Measurements from ENCODE around the gene CAPN5. TPM values are rescaled to one million over a fixed set of nuclear protein-coding genes. Genes with fewer than 3 reads are reported as not detected.

Gene CAPN5
- total and polyA plus RNA-seq, 2 of the 13 experiments (the other 11 are each of a cell fraction or from before 2014, with no cell fraction given): 0.27 to 1.2 TPM

GRCh38 chr11:77154381-77155081 is 87.8 kb downstream of the CAPN5 start:
- ChIA-PET POLR2A (no interaction called here), CTCF (ENCODE audit: low intra/inter-chr PET ratio, low total read pairs) (no interaction called here)
- in situ Hi-C loops (cut with HindIII; ENCODE audit: extremely low pct_ligation_motif_present, low pct_unique_long_range_greater_than_20kb): no loop called here
- TF ChIP-seq GFI1 (CRISPR knock-in tag; IDR thresholded peaks at IDR 0.05; ENCODE audit: borderline replicate concordance) (no peak), ARNT (IDR thresholded peaks at IDR 0.05) (no peak), ZSCAN30 (CRISPR knock-in tag; IDR thresholded peaks at IDR 0.05) (no peak), ADNP (CRISPR knock-in tag; IDR thresholded peaks at IDR 0.05) (no peak), XRCC5 (optimal IDR thresholded peaks at IDR 0.05; ENCODE audit: low read length) (no peak)
- Histone ChIP-seq H3K27me3 (ENCODE audit: control insufficient read depth in 1 of 2, insufficient read depth in 2 of 2, low read length in 2 of 2) (no peaks in the 10 kb centered on the region), H3K4me1 (ENCODE audit: insufficient read depth, low read length) (peaks cover 20% of the 10 kb centered on the region), H3K9ac (ENCODE audit: insufficient read depth, low read depth, low read length) (no peak overlapping the region), H2AFZ (ENCODE audit: low read length) (no peak overlapping the region), H4K20me1 (ENCODE audit: insufficient read depth, low read length) (no peaks in the 10 kb centered on the region), H3K4me3 (replicated peaks in 1 of 3; ENCODE audit: insufficient read depth in 1 of 3, low read depth in 2 of 3, low read length in 3 of 3) (no peak overlapping the region), H3K9me3 (ENCODE audit: low read length) (no peaks in the 10 kb centered on the region), H3K27ac (ENCODE audit: extremely low read length, insufficient read depth, low read length) (no peak overlapping the region), H3K4me2 (ENCODE audit: low read depth, low read length) (no peak overlapping the region), H3K79me2 (ENCODE audit: insufficient read depth, low read length) (no peaks in the 10 kb centered on the region), H3K36me3 (replicated peaks in 1 of 2; ENCODE audit: control insufficient read depth in 1 of 2, insufficient read depth in 2 of 2, low read length in 2 of 2) (no peaks in the 10 kb centered on the region)
- ATAC-seq (no peak), FAIRE-seq (no peak), DNase-seq (ENCODE audit: low spot score) (no peak)
- intact Hi-C loops (cut with micrococcal nuclease; ENCODE audit: unreplicated experiment): no loop called here
- no TSS peak for BruUV-seq (replicated peaks)
- WGBS (ENCODE audit: low lambda C conversion rate): 85% methylated on average over 7 of the region's 10 CpGs

- Histone ChIP-seq H3K36me3 (replicated peaks in 1 of 2; ENCODE audit: control insufficient read depth in 1 of 2, insufficient read depth in 2 of 2, low read length in 2 of 2) (no peaks in the 10 kb centered on the region), H3K9me3 (ENCODE audit: low read length) (no peaks in the 10 kb centered on the region), H4K20me1 (ENCODE audit: insufficient read depth, low read length) (no peaks in the 10 kb centered on the region), H3K4me2 (ENCODE audit: low read depth, low read length) (no peak overlapping the region), H3K79me2 (ENCODE audit: insufficient read depth, low read length) (no peaks in the 10 kb centered on the region), H3K4me1 (ENCODE audit: insufficient read depth, low read length) (peaks cover 20% of the 10 kb centered on the region), H2AFZ (ENCODE audit: low read length) (no peak overlapping the region), H3K9ac (ENCODE audit: insufficient read depth, low read depth, low read length) (no peak overlapping the region), H3K27me3 (ENCODE audit: control insufficient read depth in 1 of 2, insufficient read depth in 2 of 2, low read length in 2 of 2) (no peaks in the 10 kb centered on the region), H3K27ac (ENCODE audit: extremely low read length, insufficient read depth, low read length) (no peak overlapping the region), H3K4me3 (replicated peaks in 1 of 3; ENCODE audit: insufficient read depth in 1 of 3, low read depth in 2 of 3, low read length in 3 of 3) (no peak overlapping the region)
- WGBS (ENCODE audit: low lambda C conversion rate): 97% methylated on average over 3 of the region's 4 CpGs
- in situ Hi-C loops (cut with HindIII; ENCODE audit: extremely low pct_ligation_motif_present, low pct_unique_long_range_greater_than_20kb): no loop called here
- ChIA-PET CTCF (ENCODE audit: low intra/inter-chr PET ratio, low total read pairs) (no interaction called here), POLR2A (no interaction called here)
- no peak for DNase-seq (ENCODE audit: low spot score)
- no peak for TF ChIP-seq KDM1A (CRISPR knock-in tag; IDR thresholded peaks at IDR 0.05)
- no peak for TF ChIP-seq YEATS2 (CRISPR knock-in tag; IDR thresholded peaks at IDR 0.05; ENCODE audit: borderline replicate concordance)
- no peak for TF ChIP-seq ZSCAN12 (CRISPR knock-in tag; IDR thresholded peaks at IDR 0.05)
- no peak for TF ChIP-seq CC2D1A (CRISPR knock-in tag; IDR thresholded peaks at IDR 0.05)
- no peak for TF ChIP-seq SKI (IDR thresholded peaks at IDR 0.05; ENCODE audit: partially characterized antibody)
- TF ChIP-seq ZNF451 (CRISPR knock-in tag; IDR thresholded peaks at IDR 0.05): no peak
- TF ChIP-seq RELA (CRISPR knock-in tag; IDR thresholded peaks at IDR 0.05): no peak
- no peak for TF ChIP-seq ZNF558 (CRISPR knock-in tag; IDR thresholded peaks at IDR 0.05; ENCODE audit: borderline replicate concordance)
- BruUV-seq (replicated peaks): no TSS peak
- no peak for FAIRE-seq
- intact Hi-C loops (cut with micrococcal nuclease; ENCODE audit: unreplicated experiment): no loop called here
- ATAC-seq: no peak
Measured at GRCh38 chr11:77155082-77155475, 88.3 kb downstream of the CAPN5 start.

All from HepG2 (cell line).